BE2C (cell line): Measurements from ENCODE around the gene ATF4.

Source experiments
- DNase-seq: peaks from one replicate; pipeline ENCODE4 v3.0.0-alpha.2; 2020
- H3K27me3 ChIP-seq: fragments of 250-450 bp; sonication (Bioruptor Pico); 2 replicates; pipeline ENCODE4 v1.5.1; 2020; ENCODE audit warnings: mild to moderate bottlenecking
- H3K36me3 ChIP-seq: fragments of 250-450 bp; sonication (Bioruptor Pico); 2 replicates; pipeline ENCODE4 v1.5.1; 2020; ENCODE audit warnings: mild to moderate bottlenecking
- H3K4me1 ChIP-seq: fragments of 250-450 bp; sonication (Bioruptor Pico); 2 replicates; pipeline ENCODE4 v1.5.1; 2020
- H3K4me3 ChIP-seq: 2 replicates; pipeline ENCODE4 v1.5.1; 2011; ENCODE audit warnings: low read depth, low read length
- H3K9me3 ChIP-seq: fragments of 250-450 bp; sonication (Bioruptor Pico); 2 replicates; pipeline ENCODE4 v1.5.1; 2020
- TF ChIP-seq, protein P1 (sequence below): IDR thresholded peaks from 2 replicates; pipeline ENCODE4 v1.5.1; 2012; ENCODE audit warnings: mild to moderate bottlenecking, low read depth, low read length

The ATF4 gene

GRCh38 chr22:39475337-39475736 lies 45.0 kb upstream of the ATF4 start:
- DNase-seq, result peak; percentile 44
- TF ChIP-seq, protein P1, sequence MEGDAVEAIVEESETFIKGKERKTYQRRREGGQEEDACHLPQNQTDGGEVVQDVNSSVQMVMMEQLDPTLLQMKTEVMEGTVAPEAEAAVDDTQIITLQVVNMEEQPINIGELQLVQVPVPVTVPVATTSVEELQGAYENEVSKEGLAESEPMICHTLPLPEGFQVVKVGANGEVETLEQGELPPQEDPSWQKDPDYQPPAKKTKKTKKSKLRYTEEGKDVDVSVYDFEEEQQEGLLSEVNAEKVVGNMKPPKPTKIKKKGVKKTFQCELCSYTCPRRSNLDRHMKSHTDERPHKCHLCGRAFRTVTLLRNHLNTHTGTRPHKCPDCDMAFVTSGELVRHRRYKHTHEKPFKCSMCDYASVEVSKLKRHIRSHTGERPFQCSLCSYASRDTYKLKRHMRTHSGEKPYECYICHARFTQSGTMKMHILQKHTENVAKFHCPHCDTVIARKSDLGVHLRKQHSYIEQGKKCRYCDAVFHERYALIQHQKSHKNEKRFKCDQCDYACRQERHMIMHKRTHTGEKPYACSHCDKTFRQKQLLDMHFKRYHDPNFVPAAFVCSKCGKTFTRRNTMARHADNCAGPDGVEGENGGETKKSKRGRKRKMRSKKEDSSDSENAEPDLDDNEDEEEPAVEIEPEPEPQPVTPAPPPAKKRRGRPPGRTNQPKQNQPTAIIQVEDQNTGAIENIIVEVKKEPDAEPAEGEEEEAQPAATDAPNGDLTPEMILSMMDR, result no peak
- Histone ChIP-seq H3K9me3 (no peaks in the 10 kb centered on the region), H3K4me1 (peaks cover 33% of the 10 kb centered on the region), H3K36me3 (no peaks in the 10 kb centered on the region), H3K27me3 (no peaks in the 10 kb centered on the region), H3K4me3 (no peak overlapping the region)

DNA sequence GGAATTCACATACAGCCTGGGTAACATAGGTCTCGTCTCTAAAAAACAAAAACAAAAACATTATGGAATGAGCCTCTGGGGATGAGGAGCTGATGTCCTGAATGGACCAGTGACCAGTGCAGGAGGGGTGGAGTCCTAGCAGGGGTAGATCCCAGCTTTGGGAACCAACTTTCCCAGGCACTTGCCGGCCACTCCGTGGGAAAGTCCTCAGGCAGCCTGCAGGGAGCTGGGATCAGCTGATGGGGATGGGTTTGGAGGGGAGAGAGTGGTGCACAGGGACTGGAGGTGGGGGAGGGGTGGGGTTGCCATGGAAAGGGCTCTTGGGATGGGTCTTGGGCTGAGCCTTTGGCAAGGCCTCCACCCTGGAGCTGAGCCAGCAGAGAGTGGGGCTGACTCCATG lies 44.5 kb upstream of the ATF4 start:
- no peaks in the 10 kb centered on the region for H3K27me3 ChIP-seq
- H3K4me3 ChIP-seq, result no peak overlapping the region
- no peaks in the 10 kb centered on the region for H3K36me3 ChIP-seq
- no peak for DNase-seq
- H3K4me1 ChIP-seq, result peaks cover 27% of the 10 kb centered on the region
- H3K9me3 ChIP-seq, result no peaks in the 10 kb centered on the region
- TF ChIP-seq, protein P1, result no peak

GRCh38 chr22:39476664-39477063 lies 43.7 kb upstream of the ATF4 start:
- TF ChIP-seq, protein P1, result no peak

DNA sequence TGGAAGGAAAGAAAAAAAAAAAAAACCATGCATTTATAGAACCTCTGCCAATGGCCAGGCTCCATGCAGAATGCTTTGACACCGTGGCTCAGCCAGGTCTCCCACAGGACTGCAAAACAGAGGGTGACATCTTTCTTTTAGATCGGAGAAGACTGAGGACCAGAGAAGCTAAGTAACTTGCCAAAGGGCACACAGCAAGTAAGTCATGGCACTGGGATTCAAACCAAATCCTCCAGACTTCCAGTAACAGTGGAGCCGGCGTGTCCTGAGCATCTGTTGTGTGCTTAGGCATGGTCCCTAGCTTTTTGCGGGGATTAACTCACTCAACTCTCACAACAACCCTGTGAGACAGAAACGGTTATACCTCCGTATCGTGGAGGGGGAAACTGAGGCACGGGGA lies 42.8 kb upstream of the ATF4 start:
- Histone ChIP-seq H3K27me3 (no peaks in the 10 kb centered on the region), H3K4me1 (peaks cover 22% of the 10 kb centered on the region), H3K9me3 (no peaks in the 10 kb centered on the region), H3K36me3 (no peaks in the 10 kb centered on the region), H3K4me3 (no peak overlapping the region)
- TF ChIP-seq, protein P1, result no peak
- no peak for DNase-seq

More at GRCh38 chr22:39476664-39477063, 43.7 kb upstream of the ATF4 start:
- Histone ChIP-seq H3K9me3 (no peaks in the 10 kb centered on the region), H3K27me3 (no peaks in the 10 kb centered on the region), H3K4me3 (no peak overlapping the region), H3K36me3 (no peaks in the 10 kb centered on the region), H3K4me1 (peaks cover 24% of the 10 kb centered on the region)
- no peak for DNase-seq

GRCh38 chr22:39478441-39478850 lies 41.9 kb upstream of the ATF4 start:
- Histone ChIP-seq H3K4me3 (no peak overlapping the region), H3K4me1 (peaks cover 22% of the 10 kb centered on the region), H3K9me3 (no peaks in the 10 kb centered on the region), H3K27me3 (no peaks in the 10 kb centered on the region), H3K36me3 (no peaks in the 10 kb centered on the region)
- TF ChIP-seq, protein P1, result no peak
- DNase-seq, result no peak

DNA sequence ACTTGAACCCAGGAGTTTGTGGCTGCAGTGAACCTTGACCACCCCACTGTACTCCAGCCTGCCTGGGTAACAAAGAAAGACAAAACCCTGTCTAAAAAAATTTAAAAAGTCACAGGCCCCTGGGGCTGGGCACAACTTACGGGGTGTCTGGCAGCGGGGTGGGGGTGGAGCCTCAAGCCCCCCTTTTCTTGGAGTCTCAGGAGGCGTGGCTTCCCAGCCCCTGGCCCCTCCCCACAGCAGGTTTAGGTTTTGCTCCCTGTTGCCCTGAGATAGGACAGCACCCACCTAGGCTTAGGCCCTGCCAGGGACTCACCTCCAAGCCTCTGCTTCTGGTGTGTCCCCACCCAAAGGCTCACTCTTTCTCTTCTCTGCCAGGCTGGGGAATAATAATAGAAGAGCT lies 41.1 kb upstream of the ATF4 start:
- H3K9me3 ChIP-seq, result no peaks in the 10 kb centered on the region
- peaks cover 20% of the 10 kb centered on the region for H3K4me1 ChIP-seq
- H3K36me3 ChIP-seq, result no peaks in the 10 kb centered on the region
- no peak overlapping the region for H3K4me3 ChIP-seq
- no peaks in the 10 kb centered on the region for H3K27me3 ChIP-seq
- DNase-seq, result no peak
- TF ChIP-seq, protein P1, result no peak
